Thyroid gland (tissue), 4 donors: ENCODE results near the gene SF1.

Experiments used
- CTCF ChIP-seq, 6 experiments: fragments of 200-600 bp in 3 of 6; fragments of 450-650 bp in 3 of 6; sonication (generic) in 3 of 6; IDR thresholded peaks; one replicate each; pipeline ENCODE4 v1.5.1; 2016 to 2019; ENCODE audit warnings: antibody characterized with exemption in 6 of 6, mild to moderate bottlenecking in 2 of 6, inconsistent platforms in 1 of 6, moderate library complexity in 1 of 6
- POLR2A ChIP-seq, 2 donors: fragments of 450-650 bp; IDR thresholded peaks; one replicate each; pipeline ENCODE4 v1.6.1; 2017; ENCODE audit warnings: antibody characterized with exemption in 2 of 2, mild to moderate bottlenecking in 2 of 2, moderate library complexity in 1 of 2

GRCh38 chr11:64759131-64759721 is 19.1 kb downstream of the SF1 start:
- TF ChIP-seq CTCF (IDR thresholded peaks at IDR 0.05) (no peak), POLR2A (IDR thresholded peaks at IDR 0.05) (no peak)
